ENCODE measurements around the gene C1orf35.

DNA sequence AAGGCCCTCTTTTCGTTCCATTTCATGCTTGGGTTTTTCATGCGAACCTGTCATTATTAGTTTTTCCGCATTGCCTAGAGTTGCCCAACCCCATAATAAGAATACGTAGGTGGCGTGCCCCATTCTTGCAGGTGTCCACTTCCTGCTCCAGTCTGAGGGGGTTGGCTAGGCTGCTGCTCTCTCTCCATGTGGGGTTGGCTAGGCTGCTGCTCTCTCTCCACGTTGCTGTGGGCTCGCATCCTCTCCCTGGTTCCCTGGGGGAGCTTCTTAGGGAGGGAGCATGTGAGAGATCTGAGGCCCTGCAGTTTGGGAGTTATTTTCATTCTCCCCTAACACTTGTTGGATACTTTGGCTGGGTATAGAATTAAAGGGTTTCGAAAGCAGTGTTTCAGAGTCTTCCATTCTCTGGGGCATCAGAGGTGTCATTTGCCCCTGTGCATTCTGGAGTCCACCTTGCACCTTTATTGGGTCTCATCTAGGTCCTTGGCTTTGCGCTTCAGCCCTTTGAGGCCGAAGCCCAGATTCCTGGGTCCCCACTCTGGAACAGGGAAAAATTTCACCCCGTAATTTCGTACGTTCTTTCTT, 8.6 kb downstream of the C1orf35 start:
- TF ChIP-seq, protein P1, sequence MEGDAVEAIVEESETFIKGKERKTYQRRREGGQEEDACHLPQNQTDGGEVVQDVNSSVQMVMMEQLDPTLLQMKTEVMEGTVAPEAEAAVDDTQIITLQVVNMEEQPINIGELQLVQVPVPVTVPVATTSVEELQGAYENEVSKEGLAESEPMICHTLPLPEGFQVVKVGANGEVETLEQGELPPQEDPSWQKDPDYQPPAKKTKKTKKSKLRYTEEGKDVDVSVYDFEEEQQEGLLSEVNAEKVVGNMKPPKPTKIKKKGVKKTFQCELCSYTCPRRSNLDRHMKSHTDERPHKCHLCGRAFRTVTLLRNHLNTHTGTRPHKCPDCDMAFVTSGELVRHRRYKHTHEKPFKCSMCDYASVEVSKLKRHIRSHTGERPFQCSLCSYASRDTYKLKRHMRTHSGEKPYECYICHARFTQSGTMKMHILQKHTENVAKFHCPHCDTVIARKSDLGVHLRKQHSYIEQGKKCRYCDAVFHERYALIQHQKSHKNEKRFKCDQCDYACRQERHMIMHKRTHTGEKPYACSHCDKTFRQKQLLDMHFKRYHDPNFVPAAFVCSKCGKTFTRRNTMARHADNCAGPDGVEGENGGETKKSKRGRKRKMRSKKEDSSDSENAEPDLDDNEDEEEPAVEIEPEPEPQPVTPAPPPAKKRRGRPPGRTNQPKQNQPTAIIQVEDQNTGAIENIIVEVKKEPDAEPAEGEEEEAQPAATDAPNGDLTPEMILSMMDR (IDR thresholded peaks at IDR 0.05): no peak
- TF ChIP-seq POLR2A (IDR thresholded peaks at IDR 0.05): no peak

Data from uterus (tissue), 2 donors.